Mesenteric fat pad (tissue), 1 donor: ENCODE results near the gene NANOS2. TPM values are rescaled to one million over a fixed set of nuclear protein-coding genes. Genes with fewer than 3 reads are reported as not detected.

Source experiments
- DNase-seq: peaks from one replicate; pipeline ENCODE4 v3.0.0-alpha.2; 2020; ENCODE audit warnings: low spot score
- total RNA-seq: library from RNA; stranded (reverse); fragmentation: NEBNext Ultra II Directional; extraction: Animal tissue kit (Norgen Biotek cat#: 25700); gene quantifications from one replicate; pipeline ENCODE4 v1.2.1, GENCODE V29; 2021
- donor health status: DM: yes; HTN: yes; CAD: no.

The NANOS2 gene
- total RNA-seq, 1 donor from 2014 or later: not detected

DNA sequence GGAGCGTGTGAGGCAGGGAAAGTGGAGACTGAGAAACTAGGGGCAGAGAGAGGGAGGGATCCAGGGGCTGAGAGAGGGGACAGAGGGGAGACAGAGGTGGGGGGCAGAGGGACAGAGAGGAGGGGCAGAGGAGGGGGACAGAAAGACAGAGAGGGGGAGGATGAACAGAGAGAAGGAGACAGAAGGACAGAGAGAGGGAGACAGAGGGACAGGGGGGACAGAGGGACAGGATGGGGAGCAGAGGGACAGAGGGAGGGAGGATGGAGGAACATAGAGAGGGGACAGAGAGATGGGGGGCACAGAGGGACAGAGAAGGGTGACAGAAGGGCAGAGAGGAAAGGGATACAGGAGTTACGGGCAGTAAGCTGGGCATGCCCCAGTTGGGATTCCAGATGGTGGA, 14.7 kb upstream of the NANOS2 start:
- DNase-seq: no peak

GRCh38 chr19:45927565-45928261, 13.1 kb upstream of the NANOS2 start:
- peak; percentile 92 for DNase-seq

DNA sequence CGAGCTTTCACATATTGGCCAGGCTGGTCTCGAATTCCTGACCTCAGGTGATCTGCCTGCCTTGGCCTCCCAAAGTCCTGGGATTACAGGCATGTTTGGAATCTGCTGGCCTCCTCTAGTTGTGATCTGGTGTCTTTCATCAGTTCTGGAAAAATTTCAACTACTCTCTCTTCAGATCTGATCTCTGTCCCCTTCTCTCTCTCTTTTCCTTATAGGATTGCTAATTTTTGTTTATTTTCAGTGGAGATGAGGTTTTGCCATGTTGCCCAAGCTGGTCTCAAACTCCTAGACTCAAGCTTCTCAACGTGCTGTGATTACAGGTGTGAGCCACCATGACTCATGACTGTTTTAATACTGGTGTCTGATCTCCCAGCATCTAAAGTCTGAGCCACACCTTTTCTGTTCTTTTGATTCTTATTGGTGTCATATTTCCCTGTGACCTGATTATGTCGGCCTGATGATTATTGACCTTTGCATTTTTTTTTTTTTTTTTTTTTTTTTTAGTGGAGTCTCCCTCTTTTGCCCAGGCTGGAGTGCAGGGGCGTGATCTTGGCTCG, 10.4 kb upstream of the NANOS2 start:
- no peak for DNase-seq

GRCh38 chr19:45922281-45922680, 7.7 kb upstream of the NANOS2 start:
- no peak for DNase-seq

DNA sequence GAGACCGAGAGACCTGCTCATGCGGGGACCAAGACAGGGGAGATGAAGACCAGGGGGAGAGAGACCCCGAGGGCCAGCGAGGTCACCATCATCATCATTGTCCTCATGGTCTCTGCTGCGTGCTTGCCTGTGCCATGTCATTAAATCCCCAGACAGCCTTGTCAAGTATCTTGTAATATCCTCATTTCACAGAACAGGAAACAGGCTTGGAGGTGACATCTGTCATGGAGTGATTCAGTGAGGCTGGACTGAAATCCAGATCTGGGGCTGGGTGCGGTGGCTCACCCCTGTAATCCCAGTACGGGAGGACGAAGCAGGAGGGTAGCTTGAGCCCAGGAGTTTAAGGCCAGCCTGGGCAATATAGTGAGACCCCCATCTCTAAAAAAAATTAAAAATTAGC, 5.9 kb upstream of the NANOS2 start:
- DNase-seq: no peak

DNA sequence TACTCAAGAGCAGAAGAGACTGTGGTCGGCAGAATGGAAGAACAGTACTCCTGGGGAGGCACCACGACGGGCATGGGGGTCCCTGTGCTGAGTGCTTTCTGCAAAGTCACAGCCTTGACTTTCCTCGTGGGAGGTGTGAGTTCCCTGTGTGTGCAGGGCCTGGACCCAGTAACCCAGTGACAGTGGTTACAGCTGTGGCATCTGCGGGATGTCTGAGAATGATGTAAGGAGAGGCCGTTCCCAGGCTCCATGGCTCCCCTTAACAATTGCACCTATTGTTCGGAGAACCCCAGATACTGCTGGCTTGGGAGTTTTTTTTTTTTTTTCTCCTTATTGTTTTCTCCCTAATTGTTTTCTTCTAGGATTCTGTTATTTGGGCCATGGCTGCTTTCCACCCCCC, 5.1 kb upstream of the NANOS2 start:
- DNase-seq: no peak

GRCh38 chr19:45918721-45919120, 4.1 kb upstream of the NANOS2 start:
- DNase-seq: no peak

DNA sequence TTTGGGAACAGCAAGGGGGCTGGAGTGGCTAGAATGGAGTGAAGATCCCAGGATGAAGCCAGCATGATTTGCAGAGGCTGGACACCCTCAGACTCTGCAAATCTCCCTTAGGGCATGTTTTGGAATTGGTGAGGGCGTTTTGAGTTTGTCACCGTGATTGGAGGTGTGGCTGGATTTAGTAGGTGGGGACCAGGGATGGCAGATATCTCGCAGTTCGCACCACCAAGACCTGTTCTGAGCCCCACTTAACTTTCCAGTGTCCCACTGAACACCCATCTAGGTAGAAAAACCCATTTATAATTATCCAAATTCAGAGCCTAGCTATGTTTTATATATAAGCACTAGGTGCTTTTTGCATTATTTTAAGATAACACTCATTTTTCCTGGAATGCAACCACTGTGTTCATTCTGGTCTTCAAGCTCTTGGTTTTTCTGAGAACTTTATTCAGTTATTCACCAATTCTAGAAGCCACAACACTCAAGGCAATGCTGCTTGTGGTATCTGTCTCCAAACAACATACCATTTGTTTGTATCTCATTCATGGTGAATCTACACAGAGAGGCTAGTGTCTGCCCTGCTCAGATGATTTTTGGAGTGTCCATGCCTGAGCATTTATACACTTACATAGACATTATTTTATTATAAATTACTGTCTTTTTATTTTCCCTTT, 3.0 kb upstream of the NANOS2 start:
- no peak for DNase-seq

DNA sequence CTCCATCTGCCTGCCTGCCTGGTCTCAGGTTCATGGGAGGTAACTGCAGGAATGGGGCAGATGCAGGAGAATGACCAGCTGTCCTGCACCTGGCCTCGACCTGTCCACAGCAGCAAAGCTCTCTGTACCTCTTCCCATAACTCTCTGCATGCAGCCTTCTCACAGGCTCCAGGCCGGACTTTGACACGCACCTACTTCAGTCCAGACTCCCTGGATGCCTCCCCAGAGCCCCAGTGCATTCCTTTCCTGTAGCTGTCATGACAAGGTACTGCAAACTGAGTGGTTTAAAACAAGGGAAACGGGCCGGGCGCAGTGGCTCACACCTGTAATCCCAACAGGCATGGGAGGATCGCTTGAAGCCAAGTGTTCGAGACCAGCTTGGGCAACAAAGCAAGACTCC, 3.3 kb downstream of the NANOS2 start:
- no peak for DNase-seq

DNA sequence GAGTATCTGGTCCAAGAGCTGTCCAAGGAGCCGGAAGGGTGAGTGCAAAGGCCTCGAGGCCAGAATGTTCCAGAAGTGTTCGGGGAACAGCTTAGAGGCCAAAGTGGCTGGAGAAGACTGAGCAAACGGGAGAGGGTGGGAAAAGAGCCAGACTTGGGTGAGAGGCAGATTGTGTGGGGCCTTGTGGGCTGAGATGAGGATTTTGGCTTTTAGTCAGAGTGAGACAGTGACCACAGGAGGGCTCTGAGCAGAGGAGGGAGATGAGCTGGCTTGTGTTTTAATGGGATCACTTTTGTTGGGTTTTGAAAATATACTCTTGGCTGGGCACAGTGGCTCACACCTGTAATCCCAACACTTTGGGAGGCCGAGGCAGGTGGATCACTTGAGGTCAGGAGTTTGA, 5.6 kb downstream of the NANOS2 start:
- DNase-seq: no peak

- DNase-seq: no peak
Measured at GRCh38 chr19:45906221-45906620, 8.4 kb downstream of the NANOS2 start.

DNA sequence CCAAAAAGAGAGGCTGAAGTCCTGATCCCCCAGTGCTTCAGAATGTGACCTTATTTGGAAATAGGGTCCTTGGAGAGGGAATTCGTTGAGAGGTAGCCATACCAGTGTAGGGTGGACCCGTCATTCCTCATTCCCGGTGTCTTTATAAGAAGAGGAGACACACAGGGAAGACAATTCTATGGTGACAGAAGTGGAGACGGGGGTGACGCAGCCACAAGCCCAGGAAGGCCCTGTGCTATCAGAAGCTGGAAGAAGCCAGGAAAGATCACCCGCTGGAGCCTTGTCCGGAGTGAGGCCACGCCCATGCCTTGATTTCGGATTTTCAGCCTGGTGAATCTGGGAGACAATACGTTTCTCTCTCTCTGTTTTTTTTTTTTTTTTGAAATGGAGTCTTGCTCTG, 9.6 kb downstream of the NANOS2 start:
- DNase-seq: no peak

DNA sequence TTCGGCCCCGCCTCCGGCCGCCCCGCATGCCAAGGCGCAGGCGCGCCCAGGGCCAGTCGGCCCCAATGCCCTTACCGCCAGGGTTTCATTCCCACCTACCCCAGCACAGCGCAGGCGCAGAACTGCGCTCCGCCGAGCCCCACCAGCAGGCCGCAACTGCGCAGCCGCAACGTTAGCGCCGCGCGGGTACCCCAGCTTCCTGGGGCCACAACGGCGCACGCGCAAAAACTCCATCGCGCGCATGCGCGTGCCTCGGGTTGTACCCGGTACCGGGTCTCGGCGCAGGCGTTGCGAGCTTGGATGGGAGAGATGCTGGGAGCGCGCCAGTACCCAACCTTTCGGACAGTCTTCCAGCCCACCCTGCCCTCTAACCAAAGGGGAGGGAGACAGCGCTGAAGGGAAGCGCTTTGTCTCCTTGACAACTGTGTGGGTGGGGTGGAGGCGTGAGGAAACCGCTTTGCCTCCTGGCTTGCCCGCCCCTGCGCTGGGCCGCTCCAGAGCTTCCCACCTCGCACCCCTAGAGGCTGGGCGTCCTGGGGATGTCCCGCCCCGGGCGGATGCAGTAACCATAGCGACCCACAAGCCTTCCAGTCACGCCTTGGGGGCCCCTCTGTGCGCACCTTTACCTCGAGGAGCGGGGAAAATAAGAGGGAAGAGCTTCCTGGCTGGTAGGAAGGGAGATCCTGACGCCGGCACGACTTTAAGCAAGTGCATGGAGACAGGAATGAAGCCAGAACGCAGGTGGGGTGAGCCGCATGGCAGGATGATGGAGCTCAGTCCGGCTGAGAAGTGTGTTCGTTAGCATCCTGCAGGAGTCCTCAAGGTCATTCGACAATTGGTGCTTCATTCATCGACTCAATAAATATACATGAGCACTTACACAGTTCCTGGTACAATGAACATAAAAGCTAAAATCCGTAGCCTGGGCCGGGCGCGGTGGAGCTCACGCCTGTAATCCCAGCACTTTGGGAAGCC, 11.6 kb downstream of the NANOS2 start:
- DNase-seq: peak; percentile 100

DNA sequence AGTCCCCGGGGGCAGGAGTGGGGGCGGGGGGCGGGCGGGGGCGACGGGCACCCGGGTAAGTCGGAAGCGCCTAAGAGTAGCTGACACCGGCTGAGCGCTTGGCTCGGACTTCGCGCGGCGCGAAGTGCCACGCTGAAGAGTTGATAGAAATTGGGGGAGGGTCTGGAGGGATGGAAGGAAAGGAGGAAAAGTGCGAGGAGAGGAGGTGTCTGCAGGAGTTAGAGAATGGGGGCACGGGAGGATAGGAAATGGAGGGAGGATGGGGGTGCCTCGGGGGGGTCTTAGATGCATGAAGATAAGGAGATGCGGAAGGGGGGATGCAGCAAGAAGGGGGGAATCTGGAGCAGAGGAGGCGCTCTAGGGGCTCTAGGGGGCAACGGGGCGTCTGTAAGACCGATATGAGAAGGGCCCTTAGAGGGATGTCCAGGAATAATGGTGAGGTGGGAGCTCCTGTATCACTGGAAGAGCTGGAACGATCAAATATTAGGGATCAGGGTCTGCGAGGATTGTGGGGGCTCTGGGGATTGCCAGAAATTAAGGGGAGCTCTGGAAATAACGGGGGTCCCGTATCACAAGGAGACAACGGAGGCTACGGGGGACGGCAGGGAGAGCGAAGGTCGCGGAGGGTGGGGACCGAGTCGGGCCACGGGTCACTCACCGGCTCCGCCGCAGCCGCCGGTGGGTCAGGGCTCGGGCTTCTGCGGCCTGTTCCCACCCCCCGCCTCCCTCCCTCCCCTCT, 12.5 kb downstream of the NANOS2 start, which contains the start of gene MYPOP:
MYPOP (minus strand) TSS at position 702 of the 739 bp plus-strand sequence. CDS start 840 bp downstream, outside the sequence.
- DNase-seq: no peak

GRCh38 chr19:45901432-45901911, 13.1 kb downstream of the NANOS2 start:
- no peak for DNase-seq

DNA sequence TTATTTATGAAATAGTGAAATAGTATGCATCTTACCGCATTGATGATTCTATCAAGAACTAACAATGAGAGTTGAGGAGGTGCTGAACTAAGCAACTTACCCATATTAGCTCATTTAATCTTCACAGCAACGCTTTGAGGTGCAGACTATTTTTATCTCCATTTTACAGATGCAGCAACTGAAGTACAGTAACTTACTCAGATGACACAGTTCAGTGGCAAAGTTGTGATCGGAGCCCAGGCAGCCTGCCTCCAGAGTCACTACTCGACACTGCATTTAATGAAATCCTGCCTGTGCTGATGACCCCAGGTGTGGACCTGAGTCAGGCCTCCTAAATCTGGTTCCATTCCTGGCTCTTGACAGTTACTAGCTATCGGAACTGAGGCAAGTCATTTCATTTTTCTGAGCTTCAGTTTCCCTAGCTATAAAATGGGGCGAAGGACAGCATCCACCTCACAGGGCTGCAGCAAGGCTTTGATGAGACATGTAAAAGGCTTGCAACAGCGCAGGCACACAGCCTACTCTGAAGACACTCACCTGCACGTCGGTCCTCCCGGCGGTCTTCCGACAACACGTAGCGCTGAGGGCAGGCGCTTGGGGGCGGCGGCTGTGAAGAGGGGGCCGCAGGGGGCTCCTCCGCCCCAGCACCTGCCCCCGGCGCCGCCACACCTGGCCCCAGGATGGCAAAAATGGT, 13.7 kb downstream of the NANOS2 start:
- DNase-seq: no peak

- DNase-seq: no peak
Measured at GRCh38 chr19:45899919-45900589, 14.5 kb downstream of the NANOS2 start.

GRCh38 chr19:45899253-45899652, 15.3 kb downstream of the NANOS2 start:
- no peak for DNase-seq

DNA sequence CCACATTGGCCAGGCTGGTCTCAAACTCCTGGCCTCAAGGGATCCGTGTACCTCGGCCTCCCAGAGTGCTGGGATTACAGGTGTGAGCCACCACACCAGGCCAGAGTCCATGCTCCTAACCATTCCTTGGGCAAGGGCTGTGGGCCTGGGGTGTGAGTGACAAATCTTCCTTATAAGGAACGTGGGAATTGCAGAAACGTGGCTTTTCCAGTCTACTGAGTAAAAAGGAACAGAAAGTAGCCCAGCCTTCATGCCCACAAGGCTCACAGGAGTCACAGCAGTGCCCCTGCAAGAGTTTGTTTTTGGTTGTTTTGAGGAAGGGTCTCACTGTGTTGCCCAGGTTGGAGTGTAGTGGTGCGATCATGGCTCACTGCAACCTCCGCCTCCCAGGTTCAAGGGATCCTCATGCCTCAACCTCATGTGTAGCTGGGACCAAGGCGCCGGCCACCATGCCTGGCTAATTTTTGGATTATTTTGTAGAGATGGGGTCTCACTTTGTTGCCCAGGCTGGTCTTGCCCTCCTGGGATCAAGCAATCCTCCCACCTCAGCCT, 17.2 kb downstream of the NANOS2 start:
- DNase-seq: no peak
